Sigmoid colon (tissue), 7 donors: ENCODE results near the gene RHBDL1. TPM values are rescaled to one million over a fixed set of nuclear protein-coding genes. Genes with fewer than 3 reads are reported as not detected.

Experiments used
- DNase-seq: peaks from one replicate; pipeline ENCODE4 v3.0.0-alpha.2; 2019
- H3K27ac ChIP-seq, 4 donors: fragments of 200-600 bp; sonication (generic); one replicate each; pipeline ENCODE4 v1.5.1; 2016 to 2019; ENCODE audit warnings: mild to moderate bottlenecking in 1 of 4
- H3K27me3 ChIP-seq, 3 donors: fragments of 200-600 bp; sonication (generic); one replicate each; pipeline ENCODE4 v1.5.1; 2019; ENCODE audit warnings: mild to moderate bottlenecking in 1 of 3
- H3K36me3 ChIP-seq, 4 donors: fragments of 200-600 bp; sonication (generic); one replicate each; pipeline ENCODE4 v1.5.1; 2016 to 2019
- H3K4me1 ChIP-seq, 4 donors: fragments of 200-600 bp; sonication (generic); one replicate each; pipeline ENCODE4 v1.5.1; 2017 to 2019
- H3K4me3 ChIP-seq, 4 donors: fragments of 200-600 bp; sonication (generic); one replicate each; pipeline ENCODE4 v1.5.1; 2017 to 2019; ENCODE audit warnings: mild to moderate bottlenecking in 2 of 4, moderate library complexity in 1 of 4
- H3K9me3 ChIP-seq, 4 donors: fragments of 200-600 bp in 3 of 4; sonication (generic) in 3 of 4; one replicate each; pipeline versions ENCODE4 v1.5.1 to v1.6.1; 2013 to 2019
- CTCF ChIP-seq, 4 experiments: fragments of 450-650 bp in 3 of 4; fragments of 200-600 bp in 1 of 4; IDR thresholded peaks; one replicate each; pipeline ENCODE4 v1.5.1; 2016 to 2019; ENCODE audit warnings: antibody characterized with exemption in 4 of 4, mild to moderate bottlenecking in 3 of 4, moderate library complexity in 2 of 4
- EP300 ChIP-seq, 4 donors: sonication (generic); formaldehyde crosslinking; IDR thresholded peaks; one replicate each; pipeline ENCODE4 v1.6.1; 2017; ENCODE audit warnings: antibody characterized with exemption in 4 of 4
- POLR2A ChIP-seq, 2 donors: fragments of 450-650 bp; IDR thresholded peaks; one replicate each; pipeline ENCODE4 v1.6.1; 2016; ENCODE audit warnings: antibody characterized with exemption in 2 of 2, mild to moderate bottlenecking in 2 of 2, moderate library complexity in 2 of 2
- POLR2AphosphoS5 ChIP-seq, 4 donors: sonication (generic); formaldehyde crosslinking; IDR thresholded peaks; one replicate each; pipeline ENCODE4 v1.6.1; 2017; ENCODE audit warnings: antibody characterized with exemption in 4 of 4
- WGBS, 2 donors: extraction: QIAGEN DNeasy Blood & Tissue Kit; methylation state at CpG; one replicate each; pipeline ENCODE4 v1.1.7; 2013; 5-methylcytosine and 5-hydroxymethylcytosine counted together
- intact Hi-C: fragments of 100-400 bp; cut with DNase I; formaldehyde crosslinking; loops from one replicate; pipeline ENCODE4 v1.15.1; 2023
- polyA plus RNA-seq, 3 donors: library from polyadenylated mRNA; stranded (reverse); fragments of 200-250 nt; gene quantifications; one replicate each; pipeline ENCODE4 v1.2.3, GENCODE V29; 2013
- total RNA-seq, 4 donors: library from RNA; depleted of rRNA; stranded (reverse); fragments of >200 nt; gene quantifications; one replicate each; pipeline ENCODE4 v1.1.0, GENCODE V29; 2016
- donor health status: healthy with polysubstance abuse.
- donor health status: Bipolar disorder and iron deficiency.
- donor health status: healthy.

The RHBDL1 gene
- total and polyA plus RNA-seq, 7 donors = 0.46 to 6.1 (median 1.5) TPM; not detected in 2

GRCh38 chr16:673399-673991 is 2.0 kb upstream of the RHBDL1 start:
- Histone ChIP-seq H3K36me3 (peaks cover 33 to 48% (median 39%) of the 10 kb centered on the region in 4 donors), H3K4me3 (no peak overlapping the region), H3K9me3 (no peaks in the 10 kb centered on the region), H3K27ac (no peak overlapping the region), H3K4me1 (peaks cover 0 to 35% (median 26%) of the 10 kb centered on the region in 4 donors), H3K27me3 (no peaks in the 10 kb centered on the region)
- TF ChIP-seq CTCF (IDR thresholded peaks at IDR 0.05) (no peak), POLR2AphosphoS5 (IDR thresholded peaks at IDR 0.05) (no peak), EP300 (IDR thresholded peaks at IDR 0.05) (no peak), POLR2A (IDR thresholded peaks at IDR 0.05) (no peak)
- 92% methylated on average over 18 of the region's 18 CpGs for WGBS, 2 donors
- intact Hi-C loops = no loop called here
- no peak for DNase-seq

- Histone ChIP-seq H3K27me3 (no peaks in the 10 kb centered on the region), H3K4me1 (peaks cover 0 to 32% (median 21%) of the 10 kb centered on the region in 4 donors), H3K9me3 (no peaks in the 10 kb centered on the region), H3K36me3 (peaks cover 33 to 48% (median 39%) of the 10 kb centered on the region in 4 donors), H3K27ac (peak overlapping the region in 1 of 4 donors; percentile 38), H3K4me3 (no peak overlapping the region)
- DNase-seq = no peak
- 73 to 85% methylated on average over 22 of the region's 22 CpGs for WGBS, 2 donors
- no peak for TF ChIP-seq POLR2A (IDR thresholded peaks at IDR 0.05)
- no peak for TF ChIP-seq EP300 (IDR thresholded peaks at IDR 0.05)
- TF ChIP-seq POLR2AphosphoS5 (IDR thresholded peaks at IDR 0.05) = no peak
- no peak for TF ChIP-seq CTCF (IDR thresholded peaks at IDR 0.05)
- intact Hi-C loops = no loop called here
These were observed 1.1 kb upstream of the RHBDL1 start for GRCh38 chr16:674214-674881.

GRCh38 chr16:675884-676564 is 553 bp downstream of the RHBDL1 start:
- no peaks in the 10 kb centered on the region for H3K9me3 ChIP-seq
- DNase-seq = no peak
- peaks cover 21 to 32% (median 24%) of the 10 kb centered on the region in 4 donors for H3K36me3 ChIP-seq
- H3K4me3 ChIP-seq = peak overlapping the region; percentile 10 to 48 (median 36)
- no peak for TF ChIP-seq CTCF (IDR thresholded peaks at IDR 0.05)
- no peak for TF ChIP-seq POLR2A (IDR thresholded peaks at IDR 0.05)
- TF ChIP-seq POLR2AphosphoS5 (IDR thresholded peaks at IDR 0.05) = peak in 1 of 4 donors; percentile 4
- TF ChIP-seq EP300 (IDR thresholded peaks at IDR 0.05) = no peak
- no peaks in the 10 kb centered on the region for H3K27me3 ChIP-seq
- WGBS, 2 donors = 22 to 48% methylated on average over 25 of the region's 25 CpGs
- peaks cover 0 to 35% (median 25%) of the 10 kb centered on the region in 4 donors for H3K4me1 ChIP-seq
- intact Hi-C loops = no loop called here
- peak overlapping the region in 3 of 4 donors; percentile 28 to 41 (median 32) for H3K27ac ChIP-seq

GRCh38 chr16:676565-676902 is 1.1 kb downstream of the RHBDL1 start:
- H3K9me3 ChIP-seq = no peaks in the 10 kb centered on the region
- H3K27me3 ChIP-seq = no peaks in the 10 kb centered on the region
- no peak for TF ChIP-seq POLR2A (IDR thresholded peaks at IDR 0.05)
- TF ChIP-seq POLR2AphosphoS5 (IDR thresholded peaks at IDR 0.05) = no peak
- no peak for TF ChIP-seq CTCF (IDR thresholded peaks at IDR 0.05)
- no peak for TF ChIP-seq EP300 (IDR thresholded peaks at IDR 0.05)
- DNase-seq = no peak
- intact Hi-C loops = no loop called here
- H3K4me1 ChIP-seq = peaks cover 0 to 40% (median 30%) of the 10 kb centered on the region in 4 donors
- WGBS, 2 donors = 29 to 87% methylated on average over 21 of the region's 21 CpGs
- H3K4me3 ChIP-seq = no peak overlapping the region
- no peak overlapping the region for H3K27ac ChIP-seq
- H3K36me3 ChIP-seq = peaks cover 17 to 27% (median 19%) of the 10 kb centered on the region in 4 donors
